ENCODE data around the gene HMSD. TPM values are rescaled to one million over a fixed set of nuclear protein-coding genes. Genes with fewer than 3 reads are reported as not detected.
A peak's percentile ranks its signal among the peaks of the same experiment; 100 is the strongest.

Gene HMSD
- total RNA-seq, 4 donors from 2014 or later, result not detected

GRCh38 chr18:63979409-63979920, 30.4 kb downstream of the HMSD start:
- H3K4me3 ChIP-seq, result peak overlapping the region; percentile 25
- WGBS, result 8% methylated on average over 6 of the region's 6 CpGs

GRCh38 chr18:63980027-63980426, 30.9 kb downstream of the HMSD start:
- no peaks in the 10 kb centered on the region for H3K27me3 ChIP-seq
- no peaks in the 10 kb centered on the region for H3K9me3 ChIP-seq
- 56% methylated on average over 7 of the region's 7 CpGs for whole genome bisulfite sequencing
- H3K27ac ChIP-seq, result peak overlapping the region; percentile 28
- no peak for DNase-seq (ENCODE audit: low spot score in 2 of 2)
- H3K4me3 ChIP-seq, result peak overlapping the region; percentile 25
- H3K36me3 ChIP-seq, result peaks cover 29% of the 10 kb centered on the region
- TF ChIP-seq CTCF (IDR thresholded peaks at IDR 0.05) (no peak), EP300 (IDR thresholded peaks at IDR 0.05) (no peak), POLR2AphosphoS5 (IDR thresholded peaks at IDR 0.05) (no peak), POLR2A (IDR thresholded peaks at IDR 0.05) (no peak)
- H3K4me1 ChIP-seq, result peaks cover 19% of the 10 kb centered on the region

More at GRCh38 chr18:63979409-63979920, 30.4 kb downstream of the HMSD start:
- H3K27ac ChIP-seq, result peak overlapping the region; percentile 28
- peaks cover 29% of the 10 kb centered on the region for H3K36me3 ChIP-seq
- H3K4me1 ChIP-seq, result peaks cover 24% of the 10 kb centered on the region
- no peaks in the 10 kb centered on the region for H3K27me3 ChIP-seq
- peak in 1 of 2 donors; percentile 71 for DNase-seq (ENCODE audit: low spot score in 2 of 2)
- H3K9me3 ChIP-seq, result no peaks in the 10 kb centered on the region
- TF ChIP-seq CTCF (IDR thresholded peaks at IDR 0.05) (peak; percentile 59 to 73), POLR2AphosphoS5 (IDR thresholded peaks at IDR 0.05) (no peak), POLR2A (IDR thresholded peaks at IDR 0.05) (no peak)

- H3K36me3 ChIP-seq, result peaks cover 39% of the 10 kb centered on the region
- no peaks in the 10 kb centered on the region for H3K27me3 ChIP-seq
- H3K27ac ChIP-seq, result peak overlapping the region; percentile 11
- peaks cover 19% of the 10 kb centered on the region for H3K4me1 ChIP-seq
- no peak overlapping the region for H3K4me3 ChIP-seq
- no peak for TF ChIP-seq POLR2AphosphoS5 (IDR thresholded peaks at IDR 0.05)
- TF ChIP-seq EP300 (IDR thresholded peaks at IDR 0.05), result no peak
- TF ChIP-seq CTCF (IDR thresholded peaks at IDR 0.05), result no peak
- TF ChIP-seq POLR2A (IDR thresholded peaks at IDR 0.05), result no peak
- WGBS, result 82% methylated on average over 6 of the region's 6 CpGs
- H3K9me3 ChIP-seq, result no peaks in the 10 kb centered on the region
- no peak for DNase-seq (ENCODE audit: low spot score in 2 of 2)
Measured at GRCh38 chr18:63980896-63981460, 31.9 kb downstream of the HMSD start.

- Histone ChIP-seq H3K9me3 (no peaks in the 10 kb centered on the region), H3K4me1 (peaks cover 19% of the 10 kb centered on the region), H3K27ac (peak overlapping the region; percentile 11), H3K27me3 (no peaks in the 10 kb centered on the region), H3K36me3 (peaks cover 44% of the 10 kb centered on the region), H3K4me3 (no peak overlapping the region)
- DNase-seq (ENCODE audit: low spot score in 2 of 2), result no peak
- WGBS, result 60% methylated on average over 2 of the region's 2 CpGs
- TF ChIP-seq EP300 (IDR thresholded peaks at IDR 0.05) (no peak), POLR2AphosphoS5 (IDR thresholded peaks at IDR 0.05) (no peak), POLR2A (IDR thresholded peaks at IDR 0.05) (no peak), CTCF (IDR thresholded peaks at IDR 0.05) (no peak)
Measured at GRCh38 chr18:63981719-63982118, 32.6 kb downstream of the HMSD start.

DNA sequence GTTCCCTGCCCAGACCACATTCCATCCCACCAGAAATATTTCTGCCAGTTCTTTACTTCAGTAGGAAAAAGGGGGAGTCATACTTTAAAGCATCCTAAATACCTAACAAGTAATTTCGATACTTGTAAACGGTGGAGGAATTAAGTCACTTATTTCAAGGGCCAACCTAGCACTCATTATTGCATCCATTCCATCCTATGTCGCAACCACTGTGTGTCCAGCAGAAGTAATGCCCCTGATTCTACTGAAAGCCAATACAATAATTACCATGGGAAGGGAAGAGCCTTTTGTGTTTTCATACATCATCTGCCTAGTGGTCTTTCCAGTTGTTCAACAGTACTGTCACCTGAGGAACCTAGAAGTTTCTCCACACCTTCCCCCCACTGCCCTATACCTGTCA, 33.3 kb downstream of the HMSD start:
- Histone ChIP-seq H3K4me3 (no peak overlapping the region), H3K27me3 (no peaks in the 10 kb centered on the region), H3K36me3 (peaks cover 50% of the 10 kb centered on the region), H3K4me1 (peaks cover 19% of the 10 kb centered on the region), H3K27ac (no peak overlapping the region), H3K9me3 (no peaks in the 10 kb centered on the region)
- 85% methylated on average over 3 of the region's 3 CpGs for WGBS
- TF ChIP-seq EP300 (IDR thresholded peaks at IDR 0.05), result no peak
- TF ChIP-seq POLR2A (IDR thresholded peaks at IDR 0.05), result no peak
- no peak for TF ChIP-seq POLR2AphosphoS5 (IDR thresholded peaks at IDR 0.05)
- TF ChIP-seq CTCF (IDR thresholded peaks at IDR 0.05), result no peak
- no peak for DNase-seq (ENCODE audit: low spot score in 2 of 2)

All from suprapubic skin (tissue), 4 donors.